Measurements from ENCODE around the gene NRCAM. TPM values are rescaled to one million over a fixed set of nuclear protein-coding genes. Genes with fewer than 3 reads are reported as not detected.

Gene NRCAM
- polyA plus RNA-seq, 4 donors: 13.7 to 26.6 (median 19.9) TPM

DNA sequence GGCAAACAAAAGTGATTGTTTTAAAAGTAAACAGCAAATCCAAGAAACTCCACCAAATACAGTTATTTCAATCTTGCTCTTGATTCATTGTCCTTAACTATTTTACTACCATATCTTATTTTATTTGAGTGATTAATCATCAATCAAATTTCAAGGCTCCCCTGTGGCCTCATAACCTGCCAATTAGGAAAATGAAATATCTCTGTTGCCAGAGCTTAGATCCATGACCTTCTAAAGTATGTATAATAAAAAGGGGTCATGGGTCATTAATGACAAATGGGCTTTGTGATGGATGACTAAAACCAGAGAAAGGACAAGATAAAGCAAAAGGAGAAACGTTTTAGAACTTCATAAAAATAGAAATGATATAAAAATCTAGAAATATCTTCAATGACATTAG lies 28.5 kb downstream of the NRCAM start:
- no peak for DNase-seq (ENCODE audit: low read depth in 4 of 4, low spot score in 2 of 4)

DNA sequence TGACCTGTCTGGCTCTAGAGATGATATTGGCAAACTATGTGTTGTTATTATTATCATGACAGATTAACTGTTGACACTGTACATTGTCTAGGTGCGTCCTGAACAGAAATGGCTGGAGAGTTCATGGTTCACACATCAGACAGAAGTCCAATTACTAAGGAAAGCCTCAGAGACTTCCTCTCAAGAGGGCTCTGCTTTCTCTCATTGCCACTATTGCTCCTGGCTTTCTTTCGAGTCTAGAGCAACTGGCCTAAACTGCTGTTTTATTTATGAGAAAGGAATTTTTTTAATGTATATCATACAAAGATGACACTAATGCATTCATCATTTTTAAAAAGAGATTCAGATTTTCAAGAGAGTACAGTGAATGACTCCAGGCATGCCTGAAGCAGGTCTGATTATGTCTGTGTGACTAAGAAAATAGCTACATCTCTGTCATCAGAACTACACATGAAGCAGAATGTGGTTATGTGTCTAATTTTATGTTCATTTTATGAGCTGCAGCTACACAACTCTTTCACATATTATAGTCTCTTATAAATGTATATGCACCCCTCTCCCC lies 30.4 kb downstream of the NRCAM start:
- DNase-seq (ENCODE audit: low read depth in 4 of 4, low spot score in 2 of 4): no peak

DNA sequence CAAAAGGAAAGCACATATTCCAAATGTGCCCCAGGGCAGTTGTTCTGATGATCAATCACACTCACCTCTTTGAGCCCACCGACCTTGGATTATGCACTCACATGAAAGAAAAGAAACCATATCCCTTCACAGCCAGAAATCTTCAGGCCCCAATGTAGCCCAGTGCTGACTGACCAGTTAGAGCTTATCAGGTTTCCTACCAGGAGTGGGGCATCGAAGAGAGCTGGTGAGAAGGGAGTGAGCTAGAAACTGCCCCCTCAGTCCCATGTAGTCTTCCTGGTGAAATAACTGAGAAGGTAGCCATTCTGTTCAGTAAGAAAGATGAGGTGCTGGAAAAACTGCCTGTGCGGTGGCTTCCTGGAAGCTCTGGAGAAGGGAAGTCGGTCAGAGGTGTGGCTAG lies 32.2 kb downstream of the NRCAM start:
- no peak for DNase-seq (ENCODE audit: low read depth in 4 of 4, low spot score in 2 of 4)

- DNase-seq (ENCODE audit: low read depth in 4 of 4, low spot score in 2 of 4): no peak
Observed at GRCh38 chr7:108423089-108423989, 32.9 kb downstream of the NRCAM start.

DNA sequence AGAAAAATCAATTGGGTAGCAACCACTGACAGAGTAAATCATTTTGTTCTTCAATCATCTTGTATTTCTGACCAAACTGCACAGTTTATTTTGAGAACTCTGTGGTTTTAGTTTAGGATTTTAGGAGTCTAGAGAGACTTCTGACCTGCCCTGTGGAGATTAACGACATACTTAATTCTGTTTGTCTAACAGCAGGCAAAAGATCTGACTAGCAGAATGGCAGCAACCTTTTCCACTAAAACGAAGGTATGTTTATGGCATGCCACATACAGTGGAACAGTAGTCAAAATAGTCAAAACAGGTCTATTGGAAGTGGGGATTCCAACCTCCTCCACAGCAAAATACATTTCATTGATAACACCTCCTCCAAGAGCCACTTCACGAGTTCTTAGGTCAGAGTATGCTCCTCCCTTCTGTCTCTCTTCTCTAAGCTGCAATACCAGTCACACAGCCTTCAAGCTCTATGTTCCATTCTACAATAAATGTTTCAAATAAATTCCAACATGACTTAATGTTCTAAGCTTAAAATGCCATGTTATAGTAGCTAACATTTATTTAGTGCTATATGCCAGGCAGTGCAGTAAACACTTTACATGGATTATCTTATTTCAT lies 34.4 kb downstream of the NRCAM start:
- DNase-seq (ENCODE audit: low read depth in 4 of 4, low spot score in 2 of 4): no peak

- DNase-seq (ENCODE audit: low read depth in 4 of 4, low spot score in 2 of 4): no peak
Observed at GRCh38 chr7:108419961-108420908, 36.0 kb downstream of the NRCAM start.

DNA sequence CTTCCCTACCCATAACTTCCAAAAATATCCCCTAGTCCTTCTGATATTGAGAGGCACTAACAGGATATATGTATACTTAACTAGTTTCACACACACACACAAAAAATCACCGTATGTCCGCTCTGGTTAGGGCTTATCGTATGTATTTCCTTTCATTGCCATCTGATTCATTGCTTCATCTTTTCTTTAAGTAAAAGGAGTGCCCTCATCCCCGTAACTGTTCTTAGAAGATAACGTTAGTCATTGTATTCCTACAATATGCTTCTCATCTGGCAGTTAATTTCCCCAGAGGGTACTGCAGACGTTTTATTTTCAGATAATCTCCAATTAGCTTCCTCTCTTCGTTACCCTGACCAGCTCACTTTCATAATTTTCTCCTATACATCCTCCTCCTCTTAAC lies 37.3 kb downstream of the NRCAM start:
- DNase-seq (ENCODE audit: low read depth in 4 of 4, low spot score in 2 of 4): no peak

DNA sequence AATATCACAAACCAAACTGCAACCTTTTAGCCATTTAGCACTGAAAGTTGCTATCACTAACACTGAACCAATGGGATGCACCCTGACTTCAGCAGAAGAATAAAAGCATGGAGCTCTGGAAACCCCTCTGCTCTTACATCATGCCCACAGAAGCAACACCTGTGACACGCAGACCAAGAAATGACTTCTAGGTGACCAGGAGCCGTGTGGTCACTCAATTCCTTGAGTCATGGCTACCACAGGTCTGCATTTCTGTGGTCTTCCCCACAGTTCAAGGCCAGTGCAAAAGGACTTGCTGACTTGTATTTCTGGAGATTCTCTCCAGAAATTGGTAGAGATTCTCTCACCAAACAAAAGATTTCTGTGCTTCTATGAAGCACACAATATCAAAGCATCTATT lies 38.3 kb downstream of the NRCAM start:
- DNase-seq (ENCODE audit: low read depth in 4 of 4, low spot score in 2 of 4): no peak

- DNase-seq (ENCODE audit: low read depth in 4 of 4, low spot score in 2 of 4): no peak
Observed at GRCh38 chr7:108417144-108417543, 39.1 kb downstream of the NRCAM start.

DNA sequence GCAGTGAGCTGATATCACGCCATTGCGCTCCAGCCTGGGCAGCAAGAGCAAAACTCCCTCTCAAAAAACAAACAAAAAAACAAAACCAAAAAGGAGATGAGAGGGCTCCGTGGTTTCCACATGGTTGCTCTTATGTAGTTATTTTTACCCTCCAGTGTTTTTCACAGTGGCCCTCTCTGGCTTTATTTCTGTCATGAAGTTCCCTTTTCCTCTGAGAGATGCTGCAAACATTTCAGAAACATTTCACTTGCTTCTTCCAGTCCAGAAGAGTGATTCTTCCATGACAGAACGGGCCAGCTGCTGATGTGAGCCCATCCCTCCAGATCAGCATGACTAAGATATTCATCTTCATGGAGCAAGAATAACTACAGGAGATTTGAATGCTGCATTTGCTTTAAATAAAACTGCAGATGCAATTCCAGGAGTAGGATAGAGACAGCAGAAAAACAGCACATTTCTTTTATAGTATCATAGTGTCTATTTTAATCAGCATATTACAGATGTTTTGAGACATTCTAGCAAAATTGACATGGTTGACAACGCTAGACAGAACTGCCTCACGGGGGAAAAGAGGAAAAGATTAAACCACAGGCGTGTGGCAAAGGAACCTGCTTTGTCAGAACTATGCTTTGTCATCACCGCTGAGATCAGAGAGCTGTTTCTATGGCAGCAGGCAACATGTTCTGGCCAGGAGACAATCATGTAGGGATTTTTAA lies 40.3 kb downstream of the NRCAM start:
- DNase-seq (ENCODE audit: low read depth in 4 of 4, low spot score in 2 of 4): no peak

DNA sequence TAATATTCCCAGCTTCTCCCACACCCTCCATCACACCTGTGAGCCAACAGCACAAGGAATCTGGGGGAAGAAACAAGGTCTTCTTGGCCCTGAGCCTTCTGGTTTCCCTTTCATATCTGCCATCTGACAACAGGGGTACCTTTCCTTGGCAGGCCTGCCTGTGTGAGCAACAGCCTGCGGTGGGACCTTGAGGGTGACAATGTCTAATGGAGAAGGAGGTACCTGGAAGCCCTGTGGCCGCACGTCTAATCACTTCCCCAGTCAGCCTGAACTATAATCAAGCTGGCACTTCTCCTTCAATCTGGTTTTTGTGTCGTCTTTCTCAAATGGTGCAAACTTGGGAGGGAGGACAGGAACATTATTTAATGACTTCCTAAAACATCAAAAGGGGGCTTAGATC lies 41.2 kb downstream of the NRCAM start:
- DNase-seq (ENCODE audit: low read depth in 4 of 4, low spot score in 2 of 4): no peak

DNA sequence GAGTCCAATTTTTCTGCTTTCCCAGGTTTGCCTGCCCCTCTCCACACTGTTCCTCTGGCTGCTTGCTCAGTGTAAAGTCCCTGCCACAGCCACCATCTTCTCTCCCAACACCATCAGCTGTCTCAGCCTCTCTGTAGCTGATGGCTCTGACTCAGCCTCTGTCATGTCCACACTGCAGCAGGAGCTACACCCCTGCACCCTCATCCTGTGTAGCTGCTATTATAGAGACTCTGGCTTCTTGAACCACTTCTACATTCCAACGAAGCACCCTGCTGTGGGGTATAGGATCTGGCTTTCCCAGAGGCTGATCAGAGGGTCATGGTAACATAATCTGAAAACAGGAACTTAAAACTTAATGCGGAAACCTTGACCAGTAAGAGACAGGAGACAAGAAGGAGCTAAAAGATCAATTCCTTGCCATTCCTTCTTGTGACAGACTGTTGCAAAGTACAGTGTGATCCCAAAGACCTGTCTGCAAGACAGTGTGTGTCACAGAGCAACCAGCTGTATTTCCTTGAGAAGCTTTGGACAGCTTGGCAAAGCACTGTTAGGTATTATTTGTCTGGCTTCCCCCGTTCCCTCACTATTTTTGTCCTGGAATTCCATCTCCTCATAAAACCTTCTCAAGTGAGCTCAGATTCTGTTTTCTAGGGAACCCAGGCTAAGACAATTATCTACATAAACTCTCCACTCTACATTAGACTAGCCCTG lies 42.3 kb downstream of the NRCAM start:
- DNase-seq (ENCODE audit: low read depth in 4 of 4, low spot score in 2 of 4): no peak

- DNase-seq (ENCODE audit: low read depth in 4 of 4, low spot score in 2 of 4): no peak
Observed at GRCh38 chr7:108413337-108413736, 42.9 kb downstream of the NRCAM start.

GRCh38 chr7:108409146-108409545 lies 47.1 kb downstream of the NRCAM start:
- no peak for DNase-seq (ENCODE audit: low read depth in 4 of 4, low spot score in 2 of 4)

- no peak for DNase-seq (ENCODE audit: low read depth in 4 of 4, low spot score in 2 of 4)
Observed at GRCh38 chr7:108408296-108408991, 47.8 kb downstream of the NRCAM start.

DNA sequence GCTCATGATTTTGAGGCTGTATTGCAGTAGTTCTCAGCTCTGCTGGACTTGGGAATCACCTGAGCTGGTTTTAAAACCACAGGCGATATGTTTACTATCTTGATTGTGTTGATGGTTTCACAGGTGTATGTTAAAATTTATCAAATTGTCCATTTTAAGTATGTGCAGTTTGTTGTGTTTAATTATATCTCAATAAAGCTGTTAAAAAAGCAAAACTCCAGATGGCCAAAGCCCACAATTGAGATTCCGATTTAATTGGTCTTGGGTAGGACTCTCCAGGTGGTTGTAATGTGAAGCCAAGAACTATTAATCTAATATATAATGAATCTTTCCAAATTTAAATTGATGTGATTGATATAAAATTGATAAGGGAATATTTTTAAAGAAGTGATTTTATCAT lies 48.6 kb downstream of the NRCAM start:
- no peak for DNase-seq (ENCODE audit: low read depth in 4 of 4, low spot score in 2 of 4)

- no peak for DNase-seq (ENCODE audit: low read depth in 4 of 4, low spot score in 2 of 4)
Observed at GRCh38 chr7:108406222-108406890, 49.9 kb downstream of the NRCAM start.

All from left renal cortex interstitium (tissue), 4 donors.